HG03095 (cell line): ENCODE data around the gene KRTAP26-1.

Source experiments
- ATAC-seq: cut with Tn5 transposase; IDR thresholded peaks from one replicate; pipeline ENCODE4 v1.9.1; 2021; ENCODE audit warnings: moderate library complexity; ENCODE audit not compliant: unreplicated experiment

Gene KRTAP26-1

GRCh38 chr21:30271611-30272010 is 48.5 kb downstream of the KRTAP26-1 start:
- no peak for ATAC-seq

- no peak for ATAC-seq
Observed at GRCh38 chr21:30271156-30271555, 49.0 kb downstream of the KRTAP26-1 start.

GRCh38 chr21:30269803-30270530 is 50.1 kb downstream of the KRTAP26-1 start:
- ATAC-seq = no peak
